Muscle layer of colon (tissue), 2 donors: Measurements from ENCODE around the gene MNDA.
"Not testable (repeated sequence)": the region's sequence is repeated elsewhere in the genome, so short reads cannot be mapped to it uniquely, and the experiment has no call there.

Experiments
- H3K27ac ChIP-seq: one replicate; pipeline ENCODE4 v1.7.0; 2013; ENCODE audit warnings: low read depth, mild to moderate bottlenecking, low read length, moderate library complexity
- H3K27me3 ChIP-seq, 2 donors: one replicate each; pipeline ENCODE4 v1.7.0; 2013; ENCODE audit warnings: low read length in 2 of 2, mild to moderate bottlenecking in 2 of 2; ENCODE audit not compliant: insufficient read depth in 2 of 2, control insufficient read depth in 1 of 2
- H3K36me3 ChIP-seq: one replicate; pipeline ENCODE4 v1.7.0; 2013; ENCODE audit warnings: mild to moderate bottlenecking, low read length; ENCODE audit not compliant: insufficient read depth
- H3K4me1 ChIP-seq: one replicate; pipeline ENCODE4 v1.7.0; 2013; ENCODE audit warnings: mild to moderate bottlenecking, low read length; ENCODE audit not compliant: insufficient read depth
- H3K4me3 ChIP-seq, 2 donors: one replicate each; pipeline ENCODE4 v1.7.0; 2013; ENCODE audit warnings: low read length in 2 of 2, low read depth in 1 of 2, mild to moderate bottlenecking in 1 of 2, moderate library complexity in 1 of 2
- H3K9ac ChIP-seq: one replicate; pipeline ENCODE4 v1.7.0; 2013; ENCODE audit warnings: low read length
- H3K9me3 ChIP-seq: one replicate; pipeline ENCODE4 v1.7.0; 2013; ENCODE audit warnings: mild to moderate bottlenecking, low read length
- donor health status: abdominal sarcoma.
- donor health status: Adenocarcinoma of cecum.

Gene MNDA

GRCh38 chr1:158839566-158839965 is 8.4 kb downstream of the MNDA start:
- Histone ChIP-seq H3K27ac (no peak overlapping the region), H3K9me3 (no peaks in the 10 kb centered on the region), H3K9ac (no peak overlapping the region), H3K27me3 (no peaks in the 10 kb centered on the region), H3K36me3 (no peaks in the 10 kb centered on the region), H3K4me3 (no peak overlapping the region), H3K4me1 (no peaks in the 10 kb centered on the region)

GRCh38 chr1:158840236-158840635 is 9.1 kb downstream of the MNDA start:
- H3K4me3 ChIP-seq: no peak overlapping the region
- H3K36me3 ChIP-seq: no peaks in the 10 kb centered on the region

GRCh38 chr1:158864595-158864994 is 33.4 kb downstream of the MNDA start:
- Histone ChIP-seq H3K4me3 (no peak overlapping the region), H3K4me1 (no peaks in the 10 kb centered on the region), H3K27me3 (no peaks in the 10 kb centered on the region), H3K27ac (no peak overlapping the region), H3K9ac (no peak overlapping the region), H3K36me3 (no peaks in the 10 kb centered on the region), H3K9me3 (no peaks in the 10 kb centered on the region)

More at GRCh38 chr1:158840236-158840635, 9.1 kb downstream of the MNDA start:
- Histone ChIP-seq H3K4me1 (no peaks in the 10 kb centered on the region), H3K9ac (no peak overlapping the region), H3K27ac (no peak overlapping the region), H3K9me3 (no peaks in the 10 kb centered on the region), H3K27me3 (no peaks in the 10 kb centered on the region)

- H3K4me1 ChIP-seq, H3K9ac ChIP-seq, H3K27me3 ChIP-seq, H3K36me3 ChIP-seq, H3K4me3 ChIP-seq, H3K27ac ChIP-seq, H3K9me3 ChIP-seq: not testable (repeated sequence)
Observed at GRCh38 chr1:158870438-158870837, 39.3 kb downstream of the MNDA start.

- H3K27me3 ChIP-seq: no peaks in the 10 kb centered on the region
- no peak overlapping the region for H3K4me3 ChIP-seq
- no peaks in the 10 kb centered on the region for H3K9me3 ChIP-seq
- no peaks in the 10 kb centered on the region for H3K4me1 ChIP-seq
- no peaks in the 10 kb centered on the region for H3K36me3 ChIP-seq
- no peak overlapping the region for H3K9ac ChIP-seq
- no peak overlapping the region for H3K27ac ChIP-seq
Observed at GRCh38 chr1:158873141-158873540, 42.0 kb downstream of the MNDA start.

- H3K9ac ChIP-seq: no peak overlapping the region
- no peaks in the 10 kb centered on the region for H3K9me3 ChIP-seq
- H3K27me3 ChIP-seq: no peaks in the 10 kb centered on the region
Observed at GRCh38 chr1:158893654-158894053, 62.5 kb downstream of the MNDA start.

GRCh38 chr1:158898722-158899121 is 67.6 kb downstream of the MNDA start:
- no peaks in the 10 kb centered on the region for H3K9me3 ChIP-seq
- H3K4me3 ChIP-seq: no peak overlapping the region
- H3K9ac ChIP-seq: no peak overlapping the region
- H3K36me3 ChIP-seq: no peaks in the 10 kb centered on the region
- H3K27ac ChIP-seq: no peak overlapping the region
- H3K27me3 ChIP-seq: no peaks in the 10 kb centered on the region
- H3K4me1 ChIP-seq: no peaks in the 10 kb centered on the region

More at GRCh38 chr1:158893654-158894053, 62.5 kb downstream of the MNDA start:
- Histone ChIP-seq H3K4me3 (no peak overlapping the region), H3K36me3 (no peaks in the 10 kb centered on the region), H3K27ac (no peak overlapping the region), H3K4me1 (no peaks in the 10 kb centered on the region)
